Activated T-cell treated with anti-CD3 and anti-CD28 coated beads, Interleukin-2, amount 50 U/mL, for 72 hours (primary cell): ENCODE results near the gene CNGB1. TPM values are rescaled to one million over a fixed set of nuclear protein-coding genes. Genes with fewer than 3 reads are reported as not detected.

Experiments
- ATAC-seq, 2 donors: fragments of 150-1000 bp; cut with Tn5 transposase; replicated peaks in 1 of 2; 2 replicates each; pipeline ENCODE4 v1.10.0; 2021; ENCODE audit warnings: moderate library complexity in 2 of 2, mild to moderate bottlenecking in 1 of 2
- DNase-seq, 2 donors: peaks; one replicate each; pipeline ENCODE4 v3.0.0; 2021 to 2022; ENCODE audit warnings: mixed read lengths in 1 of 2
- H3K27ac Mint-ChIP-seq: one replicate; pipeline ENCODE4 v1.8.0; 2022; ENCODE audit warnings: mild to moderate bottlenecking, moderate library complexity, mixed read lengths
- H3K27me3 Mint-ChIP-seq: one replicate; pipeline ENCODE4 v1.8.0; 2022; ENCODE audit warnings: low read depth, mixed read lengths
- H3K36me3 Mint-ChIP-seq, 2 donors: one replicate each; pipeline ENCODE4 v1.8.0; 2022; ENCODE audit warnings: mixed read lengths in 2 of 2, mild to moderate bottlenecking in 1 of 2; ENCODE audit not compliant: insufficient read depth in 2 of 2
- H3K4me1 Mint-ChIP-seq: one replicate; pipeline ENCODE4 v1.8.0; 2022; ENCODE audit warnings: low read depth, mixed read lengths
- H3K4me3 Mint-ChIP-seq, 2 donors: one replicate each; pipeline ENCODE4 v1.8.0; 2022; ENCODE audit warnings: mild to moderate bottlenecking in 2 of 2, mixed read lengths in 2 of 2, moderate library complexity in 2 of 2
- H3K9me3 Mint-ChIP-seq, 2 donors: one replicate each; pipeline ENCODE4 v1.8.0; 2022; ENCODE audit warnings: mixed read lengths in 2 of 2
- total RNA-seq, 2 donors: library from RNA; stranded (reverse); gene quantifications; one replicate each; pipeline ENCODE4 v1.2.3, GENCODE V29; 2022

The CNGB1 gene
- total RNA-seq, 2 donors from 2014 or later, result not detected

DNA sequence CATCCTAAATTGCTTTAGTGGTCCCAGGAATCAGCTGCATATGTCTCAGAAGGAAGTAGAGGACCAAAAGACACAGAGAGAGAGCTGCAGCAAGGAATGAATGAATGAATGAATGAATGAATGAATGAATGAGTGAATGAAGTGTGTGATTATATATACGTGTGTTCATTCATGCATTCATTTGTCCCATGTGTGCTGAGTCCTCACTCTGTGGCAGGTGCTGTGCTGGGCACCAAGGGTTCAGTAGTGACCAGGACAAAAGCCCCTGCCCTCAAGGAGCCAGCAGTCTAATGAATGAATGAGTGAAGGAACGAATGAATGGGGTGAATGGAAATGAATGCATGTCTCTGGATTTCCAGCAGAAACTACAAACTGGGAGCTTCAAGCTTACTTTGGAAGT is 9.4 kb downstream of the CNGB1 start:
- H3K27ac Mint-ChIP-seq, result no peak overlapping the region
- no peaks in the 10 kb centered on the region for H3K4me1 Mint-ChIP-seq
- H3K9me3 Mint-ChIP-seq, result no peaks in the 10 kb centered on the region
- H3K27me3 Mint-ChIP-seq, result no peaks in the 10 kb centered on the region
- no peaks in the 10 kb centered on the region for H3K36me3 Mint-ChIP-seq
- ATAC-seq, result no peak
- DNase-seq, result no peak
- H3K4me3 Mint-ChIP-seq, result no peak overlapping the region

DNA sequence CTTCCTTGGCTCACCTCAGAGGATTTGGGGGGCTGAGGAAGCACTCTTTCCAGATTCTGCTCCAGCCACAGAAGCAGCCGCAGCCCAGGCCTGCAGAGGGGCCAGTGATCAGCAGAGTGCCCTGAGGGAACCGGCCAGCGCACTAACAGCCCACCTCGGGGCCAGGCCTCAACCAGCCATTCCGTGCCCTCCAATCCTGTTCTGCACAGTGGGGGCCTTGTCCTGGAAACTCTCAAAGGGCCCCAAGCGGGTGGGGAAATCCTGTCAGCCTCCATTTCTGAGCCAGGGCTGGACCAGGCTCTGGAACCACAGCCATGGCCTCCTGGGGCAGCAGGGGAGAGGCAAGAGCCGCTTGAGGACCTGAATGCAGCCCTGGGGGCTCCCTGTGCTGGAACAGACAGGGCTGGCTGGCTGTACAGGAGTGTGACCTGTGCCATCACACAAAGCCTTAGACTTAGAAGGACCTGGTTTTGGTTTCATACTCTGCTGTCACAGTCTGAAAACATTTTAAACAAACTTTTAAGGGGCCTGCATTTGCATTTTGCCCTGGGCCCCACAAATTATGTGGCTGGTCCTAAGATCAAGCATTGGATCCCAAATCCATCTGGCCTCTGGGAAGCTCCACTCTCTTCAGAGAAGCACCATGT is 10.0 kb downstream of the CNGB1 start:
- no peaks in the 10 kb centered on the region for H3K27me3 Mint-ChIP-seq
- no peaks in the 10 kb centered on the region for H3K9me3 Mint-ChIP-seq
- H3K4me1 Mint-ChIP-seq, result no peaks in the 10 kb centered on the region
- no peaks in the 10 kb centered on the region for H3K36me3 Mint-ChIP-seq
- no peak overlapping the region for H3K4me3 Mint-ChIP-seq
- ATAC-seq (no peak), DNase-seq (no peak)
- no peak overlapping the region for H3K27ac Mint-ChIP-seq

GRCh38 chr16:57960310-57960709 is 10.6 kb downstream of the CNGB1 start:
- ATAC-seq, result no peak
- Mint-ChIP-seq H3K4me3 (no peak overlapping the region), H3K27ac (no peak overlapping the region), H3K9me3 (no peaks in the 10 kb centered on the region), H3K27me3 (no peaks in the 10 kb centered on the region), H3K36me3 (no peaks in the 10 kb centered on the region), H3K4me1 (no peaks in the 10 kb centered on the region)
- no peak for DNase-seq

DNA sequence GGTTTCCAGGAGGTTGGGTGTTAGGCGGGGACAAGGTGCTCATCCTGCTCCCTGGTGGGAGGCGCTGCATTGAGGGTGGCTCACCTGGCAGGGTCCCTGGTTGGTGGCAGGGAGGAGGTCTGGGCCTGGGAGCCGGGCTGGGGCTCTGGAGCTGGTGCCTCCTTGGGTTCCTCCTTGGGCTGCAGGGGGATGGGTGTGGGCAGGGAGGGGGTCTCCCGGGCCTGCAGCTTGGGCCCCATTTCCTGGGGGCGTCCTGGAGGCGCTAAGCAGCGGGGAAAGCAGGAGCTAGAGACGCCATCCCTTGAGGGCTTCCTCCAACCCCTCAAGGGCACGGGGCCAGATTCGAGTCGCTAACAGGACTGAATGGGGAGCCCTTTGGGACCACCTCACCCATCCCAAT is 11.1 kb downstream of the CNGB1 start:
- H3K9me3 Mint-ChIP-seq, result no peaks in the 10 kb centered on the region
- DNase-seq (no peak), ATAC-seq (no peak)
- no peaks in the 10 kb centered on the region for H3K36me3 Mint-ChIP-seq
- H3K27me3 Mint-ChIP-seq, result no peaks in the 10 kb centered on the region
- no peaks in the 10 kb centered on the region for H3K4me1 Mint-ChIP-seq
- H3K4me3 Mint-ChIP-seq, result no peak overlapping the region
- H3K27ac Mint-ChIP-seq, result no peak overlapping the region

GRCh38 chr16:57959121-57959520 is 11.8 kb downstream of the CNGB1 start:
- H3K36me3 Mint-ChIP-seq, result no peaks in the 10 kb centered on the region
- no peaks in the 10 kb centered on the region for H3K27me3 Mint-ChIP-seq

DNA sequence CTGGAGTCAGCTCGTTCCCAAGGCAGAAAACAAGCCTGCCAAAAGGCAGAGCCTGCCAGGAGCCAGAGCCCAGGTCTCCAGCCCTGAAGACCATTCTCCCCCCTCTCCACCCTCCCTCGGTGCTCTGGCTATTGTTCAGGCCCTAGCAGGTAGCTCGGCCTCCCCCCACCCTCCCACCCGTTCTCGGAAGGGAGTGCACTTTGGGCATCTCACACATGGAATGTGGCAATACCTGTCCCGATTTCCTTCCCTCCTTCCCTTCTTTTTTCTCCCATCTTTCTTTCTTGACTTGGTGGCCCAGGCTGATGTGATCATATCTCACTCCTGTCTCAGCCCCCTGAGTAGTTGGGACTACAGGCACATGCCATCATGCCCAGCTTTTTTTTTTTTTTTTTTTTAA is 12.4 kb downstream of the CNGB1 start:
- no peak for DNase-seq
- no peaks in the 10 kb centered on the region for H3K36me3 Mint-ChIP-seq
- no peak for ATAC-seq
- H3K9me3 Mint-ChIP-seq, result no peaks in the 10 kb centered on the region
- no peak overlapping the region for H3K27ac Mint-ChIP-seq
- H3K4me3 Mint-ChIP-seq, result no peak overlapping the region
- no peaks in the 10 kb centered on the region for H3K27me3 Mint-ChIP-seq
- H3K4me1 Mint-ChIP-seq, result no peaks in the 10 kb centered on the region

More at GRCh38 chr16:57959121-57959520, 11.8 kb downstream of the CNGB1 start:
- Mint-ChIP-seq H3K4me3 (no peak overlapping the region), H3K4me1 (no peaks in the 10 kb centered on the region), H3K9me3 (no peaks in the 10 kb centered on the region), H3K27ac (no peak overlapping the region)
- no peak for DNase-seq
- ATAC-seq, result no peak

- Mint-ChIP-seq H3K27me3 (no peaks in the 10 kb centered on the region), H3K9me3 (no peaks in the 10 kb centered on the region), H3K36me3 (no peaks in the 10 kb centered on the region), H3K4me1 (no peaks in the 10 kb centered on the region), H3K4me3 (no peak overlapping the region), H3K27ac (no peak overlapping the region)
- DNase-seq (no peak), ATAC-seq (no peak)
These were observed 13.1 kb downstream of the CNGB1 start for GRCh38 chr16:57957673-57958392.

- ATAC-seq (no peak), DNase-seq (no peak)
- H3K27ac Mint-ChIP-seq, result no peak overlapping the region
- no peaks in the 10 kb centered on the region for H3K9me3 Mint-ChIP-seq
- no peaks in the 10 kb centered on the region for H3K36me3 Mint-ChIP-seq
- H3K4me1 Mint-ChIP-seq, result no peaks in the 10 kb centered on the region
- H3K27me3 Mint-ChIP-seq, result no peaks in the 10 kb centered on the region
- no peak overlapping the region for H3K4me3 Mint-ChIP-seq
These were observed 13.8 kb downstream of the CNGB1 start for GRCh38 chr16:57956924-57957672.

- ATAC-seq (no peak), DNase-seq (no peak)
- no peaks in the 10 kb centered on the region for H3K9me3 Mint-ChIP-seq
- no peak overlapping the region for H3K4me3 Mint-ChIP-seq
- H3K27ac Mint-ChIP-seq, result no peak overlapping the region
- no peaks in the 10 kb centered on the region for H3K36me3 Mint-ChIP-seq
- H3K27me3 Mint-ChIP-seq, result no peaks in the 10 kb centered on the region
- H3K4me1 Mint-ChIP-seq, result no peaks in the 10 kb centered on the region
These were observed 14.6 kb downstream of the CNGB1 start for GRCh38 chr16:57956270-57956808.

DNA sequence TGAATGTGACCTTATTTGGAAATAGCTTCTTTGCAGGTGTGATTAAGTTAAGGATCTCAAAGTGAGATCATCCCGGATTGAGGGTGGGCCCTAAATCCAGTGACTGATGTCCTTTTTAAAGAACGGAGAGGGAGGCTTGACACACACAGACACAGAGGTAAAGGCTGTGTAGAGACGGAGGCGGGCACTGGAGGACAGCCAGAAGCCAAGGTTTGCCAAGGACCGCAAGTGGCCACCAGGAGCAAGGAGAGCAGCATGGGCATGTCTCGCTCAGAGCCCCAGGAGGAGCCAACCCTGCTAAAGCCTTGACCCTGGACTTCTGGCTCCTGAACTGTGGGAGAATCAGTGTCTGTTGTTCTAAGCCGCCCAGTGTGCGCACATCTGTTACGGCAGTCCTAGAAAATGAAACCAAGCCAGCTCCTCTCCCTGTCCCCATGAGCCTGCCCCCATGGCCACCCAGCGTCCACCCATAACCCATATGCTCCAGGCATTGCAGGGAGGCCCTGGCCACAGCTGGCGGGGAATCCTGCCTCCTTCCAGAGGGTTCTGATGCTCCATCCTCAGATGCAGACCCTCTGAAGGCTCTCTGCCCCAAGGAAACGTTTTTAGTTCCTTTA is 15.2 kb downstream of the CNGB1 start:
- Mint-ChIP-seq H3K27ac (no peak overlapping the region), H3K4me1 (no peaks in the 10 kb centered on the region), H3K27me3 (no peaks in the 10 kb centered on the region)

DNA sequence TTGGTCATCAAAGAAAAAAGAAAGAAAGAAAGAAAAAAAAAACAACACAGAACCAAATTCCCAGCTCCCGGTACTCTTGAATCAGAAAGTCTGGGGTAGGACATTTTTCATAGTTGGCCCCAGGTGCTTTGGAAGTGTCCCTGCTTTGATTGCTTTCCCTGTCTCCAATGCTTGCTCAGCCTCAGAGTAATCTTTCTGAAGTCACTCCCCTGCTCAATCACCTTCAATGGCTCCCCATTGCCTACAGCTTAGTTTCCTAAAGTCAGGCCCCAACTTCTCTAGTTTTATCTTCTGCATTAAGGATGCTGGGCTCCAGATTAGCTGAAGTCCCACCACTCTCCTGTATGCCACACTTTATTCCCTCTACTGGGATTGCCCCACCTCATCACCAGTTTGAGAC is 17.1 kb downstream of the CNGB1 start:
- no peaks in the 10 kb centered on the region for H3K9me3 Mint-ChIP-seq
- no peak overlapping the region for H3K27ac Mint-ChIP-seq
- no peak overlapping the region for H3K4me3 Mint-ChIP-seq
- no peak for ATAC-seq
- no peaks in the 10 kb centered on the region for H3K36me3 Mint-ChIP-seq
- H3K27me3 Mint-ChIP-seq, result no peaks in the 10 kb centered on the region
- no peaks in the 10 kb centered on the region for H3K4me1 Mint-ChIP-seq
- no peak for DNase-seq

More for the DNA sequence above, 15.2 kb downstream of the CNGB1 start:
- H3K36me3 Mint-ChIP-seq, result no peaks in the 10 kb centered on the region
- H3K4me3 Mint-ChIP-seq, result no peak overlapping the region
- ATAC-seq (no peak), DNase-seq (no peak)
- no peaks in the 10 kb centered on the region for H3K9me3 Mint-ChIP-seq

DNA sequence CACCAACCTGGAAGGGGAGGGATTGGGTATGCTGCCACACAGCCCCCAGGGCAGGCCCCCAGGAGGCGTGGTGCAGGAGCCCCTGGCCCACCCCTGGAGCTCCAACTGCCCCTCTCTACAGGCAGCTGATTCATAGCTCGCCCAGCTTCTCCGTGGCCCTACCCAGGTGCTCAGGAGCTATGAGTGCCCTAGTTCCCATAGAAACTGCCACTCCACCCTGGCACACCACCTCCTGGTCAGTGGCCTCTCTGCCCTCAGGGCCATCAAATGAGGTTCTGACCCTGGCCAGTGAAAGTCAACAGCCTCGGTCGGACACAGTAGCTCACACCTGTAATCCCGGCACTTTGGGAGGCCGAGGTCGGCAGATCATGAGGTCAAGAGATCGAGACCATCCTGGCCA is 18.0 kb downstream of the CNGB1 start:
- no peak overlapping the region for H3K27ac Mint-ChIP-seq
- ATAC-seq (no peak), DNase-seq (no peak)
- H3K4me1 Mint-ChIP-seq, result no peaks in the 10 kb centered on the region
- H3K27me3 Mint-ChIP-seq, result no peaks in the 10 kb centered on the region
- no peak overlapping the region for H3K4me3 Mint-ChIP-seq
- no peaks in the 10 kb centered on the region for H3K36me3 Mint-ChIP-seq
- H3K9me3 Mint-ChIP-seq, result no peaks in the 10 kb centered on the region
